ENCODE measurements around the gene TRAF3.

GRCh38 chr14:102811254-102811963 is 34.2 kb downstream of the TRAF3 start:
- TF ChIP-seq CTCF (IDR thresholded peaks at IDR 0.05 in 4 of 5, conservative IDR thresholded peaks at IDR 0.05 in 1 of 5) (no peak), POLR2A (IDR thresholded peaks at IDR 0.05) (no peak)
